GM06990 (cell line): ENCODE data around the gene FOXA1.

Experiments used
- DNase-seq: peaks from one replicate; pipeline ENCODE4 v3.0.0-alpha.2; 2011; ENCODE audit not compliant: insufficient read length; ENCODE audit errors: extremely low read depth
- H3K27me3 ChIP-seq: replicated peaks from 2 replicates; pipeline ENCODE4 v1.6.0; 2011; ENCODE audit warnings: low read length; ENCODE audit not compliant: control insufficient read depth, insufficient read depth
- H3K36me3 ChIP-seq: 2 replicates; pipeline ENCODE4 v1.5.1; 2011; ENCODE audit warnings: low read length; ENCODE audit not compliant: control insufficient read depth, insufficient read depth
- H3K4me3 ChIP-seq: replicated peaks from 2 replicates; pipeline ENCODE4 v1.5.1; 2011; ENCODE audit warnings: low read depth, mild to moderate bottlenecking, control low read depth, low read length
- TF ChIP-seq, protein P1 (sequence below): IDR thresholded peaks from 2 replicates; pipeline ENCODE4 v1.5.1; 2011; ENCODE audit warnings: low read length, control low read depth, mild to moderate bottlenecking, inconsistent platforms; ENCODE audit not compliant: insufficient read depth, poor library complexity, severe bottlenecking

The FOXA1 gene

DNA sequence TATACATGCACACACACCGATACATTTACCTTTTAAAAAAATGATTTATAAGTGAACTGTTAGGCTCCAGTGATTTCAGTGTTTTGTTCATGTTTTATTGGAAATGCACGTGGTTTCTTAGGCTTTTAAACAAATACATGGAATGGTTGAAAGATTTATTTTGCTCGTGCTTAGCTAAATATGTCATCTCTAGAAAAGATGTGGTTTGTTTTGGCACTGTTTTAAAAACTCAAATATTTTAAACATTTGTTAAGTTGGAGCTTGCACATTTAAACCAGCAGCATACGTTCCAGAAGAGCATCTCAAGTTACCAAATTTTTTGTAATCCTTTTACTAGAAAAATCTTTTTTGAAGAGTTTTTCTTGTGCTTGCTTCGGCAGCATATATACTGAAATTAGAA, 44.5 kb downstream of the FOXA1 start:
- no peaks in the 10 kb centered on the region for H3K27me3 ChIP-seq
- no peaks in the 10 kb centered on the region for H3K36me3 ChIP-seq
- DNase-seq: no peak
- no peak overlapping the region for H3K4me3 ChIP-seq
- TF ChIP-seq, protein P1, sequence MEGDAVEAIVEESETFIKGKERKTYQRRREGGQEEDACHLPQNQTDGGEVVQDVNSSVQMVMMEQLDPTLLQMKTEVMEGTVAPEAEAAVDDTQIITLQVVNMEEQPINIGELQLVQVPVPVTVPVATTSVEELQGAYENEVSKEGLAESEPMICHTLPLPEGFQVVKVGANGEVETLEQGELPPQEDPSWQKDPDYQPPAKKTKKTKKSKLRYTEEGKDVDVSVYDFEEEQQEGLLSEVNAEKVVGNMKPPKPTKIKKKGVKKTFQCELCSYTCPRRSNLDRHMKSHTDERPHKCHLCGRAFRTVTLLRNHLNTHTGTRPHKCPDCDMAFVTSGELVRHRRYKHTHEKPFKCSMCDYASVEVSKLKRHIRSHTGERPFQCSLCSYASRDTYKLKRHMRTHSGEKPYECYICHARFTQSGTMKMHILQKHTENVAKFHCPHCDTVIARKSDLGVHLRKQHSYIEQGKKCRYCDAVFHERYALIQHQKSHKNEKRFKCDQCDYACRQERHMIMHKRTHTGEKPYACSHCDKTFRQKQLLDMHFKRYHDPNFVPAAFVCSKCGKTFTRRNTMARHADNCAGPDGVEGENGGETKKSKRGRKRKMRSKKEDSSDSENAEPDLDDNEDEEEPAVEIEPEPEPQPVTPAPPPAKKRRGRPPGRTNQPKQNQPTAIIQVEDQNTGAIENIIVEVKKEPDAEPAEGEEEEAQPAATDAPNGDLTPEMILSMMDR: no peak

DNA sequence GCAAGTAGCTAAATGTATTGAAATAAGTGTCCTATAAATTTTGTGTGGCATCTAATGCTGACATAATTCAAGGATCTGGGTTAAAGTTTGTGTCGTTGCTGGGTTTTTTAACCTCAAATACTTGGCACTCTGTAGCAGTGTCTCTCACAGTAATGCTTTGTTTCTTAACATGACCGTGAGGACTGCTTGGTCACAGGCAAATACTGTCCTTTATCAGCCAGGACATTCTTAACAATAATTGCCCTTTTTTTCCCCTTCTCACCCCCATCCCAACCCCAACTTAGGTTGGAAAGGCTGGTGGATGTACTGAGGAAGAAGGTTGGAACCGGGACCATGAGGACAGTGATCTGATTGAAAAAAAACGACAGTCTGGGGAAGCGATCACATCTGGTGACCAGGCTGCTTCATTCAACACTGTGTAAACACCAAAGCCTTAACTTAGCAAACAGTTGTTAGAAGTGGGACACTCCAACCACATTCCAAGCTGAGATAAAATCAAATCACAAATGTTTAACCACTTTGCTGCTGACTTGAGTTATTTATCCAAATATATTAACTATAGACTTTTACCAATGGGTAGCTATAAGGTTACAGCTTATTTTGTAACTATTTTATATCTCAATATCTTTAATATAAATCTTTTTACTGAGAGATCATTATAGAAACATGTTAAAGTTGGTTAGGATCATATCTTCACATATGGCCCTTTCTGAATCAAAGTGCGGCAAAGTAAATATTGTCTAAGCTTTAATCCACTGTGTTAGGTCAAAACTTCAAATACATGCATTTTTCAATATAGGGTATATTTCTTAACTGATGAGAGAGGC, 48.2 kb downstream of the FOXA1 start:
- no peak for DNase-seq
- TF ChIP-seq, protein P1: no peak
- no peaks in the 10 kb centered on the region for H3K27me3 ChIP-seq

DNA sequence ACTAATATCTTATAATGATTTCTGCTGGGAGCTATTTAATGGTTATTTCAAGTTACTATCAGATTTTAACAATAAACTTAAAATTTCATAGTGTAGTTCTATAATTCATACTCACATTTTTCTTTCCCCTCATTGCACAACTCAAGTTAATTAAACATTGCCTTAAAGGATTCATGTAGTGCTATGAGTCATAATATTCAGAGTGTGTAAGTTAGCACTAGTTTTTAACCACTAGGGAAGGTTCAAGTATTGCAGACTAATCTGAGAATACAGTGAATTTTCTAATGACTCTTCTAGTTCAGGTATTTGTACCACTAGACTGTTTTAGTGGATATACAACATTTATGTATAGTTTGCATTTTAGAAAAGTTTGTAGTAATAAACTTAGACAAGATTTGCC, 49.9 kb downstream of the FOXA1 start:
- Histone ChIP-seq H3K4me3 (no peak overlapping the region), H3K36me3 (no peaks in the 10 kb centered on the region), H3K27me3 (no peaks in the 10 kb centered on the region)
- TF ChIP-seq, protein P1: no peak
- DNase-seq: no peak

More for the DNA sequence above, 48.2 kb downstream of the FOXA1 start:
- no peak overlapping the region for H3K4me3 ChIP-seq
- no peaks in the 10 kb centered on the region for H3K36me3 ChIP-seq

DNA sequence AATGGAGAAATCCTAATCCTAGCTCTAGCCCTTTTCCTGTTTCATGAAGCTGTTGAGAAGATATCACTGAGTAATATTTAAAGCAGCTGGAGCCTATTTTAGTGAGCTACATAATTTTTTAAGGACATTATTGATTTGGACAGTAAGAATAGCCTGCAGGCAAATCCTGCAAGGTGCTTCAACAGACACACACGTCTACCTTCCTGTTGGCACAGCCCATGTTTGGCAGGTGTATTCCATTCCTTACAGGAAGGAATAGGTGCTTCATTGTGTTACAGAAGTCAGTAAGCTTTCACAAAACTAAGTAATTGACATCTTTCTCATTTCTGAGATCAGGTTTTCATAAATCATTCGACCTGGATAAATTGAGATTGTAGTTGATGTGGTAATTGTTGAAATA, 50.6 kb downstream of the FOXA1 start:
- no peak for DNase-seq
- TF ChIP-seq, protein P1: no peak

DNA sequence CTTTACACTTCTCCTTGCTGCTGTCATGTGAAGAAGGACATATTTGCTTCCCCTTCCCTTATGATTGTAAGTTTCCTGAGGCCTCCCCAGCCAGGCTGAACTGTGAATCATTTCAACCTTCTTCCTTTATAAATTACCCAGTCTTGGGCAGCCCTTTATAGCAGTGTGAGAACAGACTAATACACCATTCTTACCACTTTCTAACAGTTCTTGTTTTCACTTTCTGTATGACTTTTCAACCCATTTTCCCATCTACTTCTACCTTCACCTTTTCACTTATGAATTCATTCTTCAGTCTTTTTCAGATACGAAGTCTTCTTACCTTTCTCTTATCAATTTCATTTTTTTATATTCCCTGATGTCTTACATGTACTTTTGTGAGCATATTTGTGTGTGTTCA, 55.1 kb downstream of the FOXA1 start:
- Histone ChIP-seq H3K36me3 (no peaks in the 10 kb centered on the region), H3K4me3 (no peak overlapping the region), H3K27me3 (no peaks in the 10 kb centered on the region)
- TF ChIP-seq, protein P1: no peak
- DNase-seq: no peak

More for the DNA sequence above, 50.6 kb downstream of the FOXA1 start:
- Histone ChIP-seq H3K27me3 (no peaks in the 10 kb centered on the region), H3K4me3 (no peak overlapping the region), H3K36me3 (no peaks in the 10 kb centered on the region)
